T-helper 9 cell (primary cell): ENCODE measurements around the gene EIF4G1.
"Not testable (repeated sequence)": the region's sequence is repeated elsewhere in the genome, so short reads cannot be mapped to it uniquely, and the experiment has no call there.

ENCODE experiments used
- DNase-seq: peaks from one replicate; pipeline ENCODE4 v3.0.0-alpha.2; 2020

The EIF4G1 gene

GRCh38 chr3:184335291-184335660 lies 20.9 kb downstream of the EIF4G1 start:
- DNase-seq, result no peak

- peak; percentile 88 for DNase-seq
Measured at GRCh38 chr3:184335661-184336546, 21.5 kb downstream of the EIF4G1 start.

- DNase-seq, result no peak
Measured at GRCh38 chr3:184336547-184337398, 22.4 kb downstream of the EIF4G1 start.

- no peak for DNase-seq
Measured at GRCh38 chr3:184337399-184337714, 23.0 kb downstream of the EIF4G1 start, which contains the start of gene FAM131A. FAM131A (plus strand) TSS chr3:184337600; CDS start chr3:184337631, 31 bp downstream.

GRCh38 chr3:184337981-184338380 lies 23.6 kb downstream of the EIF4G1 start:
- no peak for DNase-seq

- DNase-seq, result peak; percentile 13
Measured at GRCh38 chr3:184338511-184338945, 24.1 kb downstream of the EIF4G1 start.

GRCh38 chr3:184339001-184339400 lies 24.6 kb downstream of the EIF4G1 start:
- no peak for DNase-seq

- DNase-seq, result not testable (repeated sequence)
Measured at GRCh38 chr3:184339451-184340135, 25.2 kb downstream of the EIF4G1 start.

- no peak for DNase-seq
Measured at GRCh38 chr3:184341925-184342324, 27.5 kb downstream of the EIF4G1 start.

GRCh38 chr3:184343200-184343876 lies 28.9 kb downstream of the EIF4G1 start:
- DNase-seq, result no peak

GRCh38 chr3:184344579-184345316 lies 30.3 kb downstream of the EIF4G1 start:
- no peak for DNase-seq

GRCh38 chr3:184345317-184346144 lies 31.1 kb downstream of the EIF4G1 start:
- no peak for DNase-seq

GRCh38 chr3:184346480-184347190 lies 32.2 kb downstream of the EIF4G1 start:
- DNase-seq, result no peak

GRCh38 chr3:184347321-184348056 lies 33.1 kb downstream of the EIF4G1 start:
- no peak for DNase-seq

GRCh38 chr3:184348057-184348382 lies 33.6 kb downstream of the EIF4G1 start:
- DNase-seq, result no peak

- DNase-seq, result no peak
Measured at GRCh38 chr3:184349563-184350470, 35.4 kb downstream of the EIF4G1 start.

- no peak for DNase-seq
Measured at GRCh38 chr3:184350618-184351017, 36.2 kb downstream of the EIF4G1 start.

GRCh38 chr3:184351511-184352148 lies 37.2 kb downstream of the EIF4G1 start:
- no peak for DNase-seq
